ENCODE data around the gene SHISA3. TPM values are rescaled to one million over a fixed set of nuclear protein-coding genes. Genes with fewer than 3 reads are reported as not detected.
A peak's percentile ranks its signal among the peaks of the same experiment; 100 is the strongest.

Gene SHISA3
- total and polyA plus RNA-seq, 12 donors: 1.5 to 19.0 (median 3.4) TPM

DNA sequence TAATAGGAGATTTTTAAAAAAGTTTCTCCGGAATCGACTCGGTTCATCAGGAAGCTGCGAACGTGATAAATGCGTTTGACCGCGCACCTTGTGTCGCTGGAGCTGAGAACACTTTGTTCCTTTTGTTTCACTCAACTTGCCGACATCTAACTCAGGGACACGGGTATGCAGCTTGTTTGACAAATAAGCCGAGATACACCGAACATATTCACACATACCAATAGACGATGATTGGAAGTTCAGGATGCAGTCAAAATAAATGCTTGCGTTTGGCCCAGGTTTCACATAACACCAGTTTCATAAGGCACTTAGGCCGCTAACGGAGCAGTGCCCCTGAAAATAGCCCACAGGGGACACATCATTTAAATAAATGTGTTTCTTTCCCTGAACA lies 932 bp upstream of the SHISA3 start:
- H3K36me3 ChIP-seq: no peaks in the 10 kb centered on the region
- intact Hi-C loops (cut with DNase I): loop anchor here in 1 of 10 donors (10.0 kb wide), 1 partner anchor 108 kb away; no protein-coding TSS in a partner anchor
- WGBS, 2 donors: 50 to 57% methylated on average over 17 of the region's 17 CpGs
- peaks cover 0 to 69% (median 41%) of the 10 kb centered on the region in 7 donors for H3K27me3 ChIP-seq
- ATAC-seq (no peak), DNase-seq (no peak)
- TF ChIP-seq, protein P1, sequence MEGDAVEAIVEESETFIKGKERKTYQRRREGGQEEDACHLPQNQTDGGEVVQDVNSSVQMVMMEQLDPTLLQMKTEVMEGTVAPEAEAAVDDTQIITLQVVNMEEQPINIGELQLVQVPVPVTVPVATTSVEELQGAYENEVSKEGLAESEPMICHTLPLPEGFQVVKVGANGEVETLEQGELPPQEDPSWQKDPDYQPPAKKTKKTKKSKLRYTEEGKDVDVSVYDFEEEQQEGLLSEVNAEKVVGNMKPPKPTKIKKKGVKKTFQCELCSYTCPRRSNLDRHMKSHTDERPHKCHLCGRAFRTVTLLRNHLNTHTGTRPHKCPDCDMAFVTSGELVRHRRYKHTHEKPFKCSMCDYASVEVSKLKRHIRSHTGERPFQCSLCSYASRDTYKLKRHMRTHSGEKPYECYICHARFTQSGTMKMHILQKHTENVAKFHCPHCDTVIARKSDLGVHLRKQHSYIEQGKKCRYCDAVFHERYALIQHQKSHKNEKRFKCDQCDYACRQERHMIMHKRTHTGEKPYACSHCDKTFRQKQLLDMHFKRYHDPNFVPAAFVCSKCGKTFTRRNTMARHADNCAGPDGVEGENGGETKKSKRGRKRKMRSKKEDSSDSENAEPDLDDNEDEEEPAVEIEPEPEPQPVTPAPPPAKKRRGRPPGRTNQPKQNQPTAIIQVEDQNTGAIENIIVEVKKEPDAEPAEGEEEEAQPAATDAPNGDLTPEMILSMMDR (IDR thresholded peaks at IDR 0.05): no peak
- H3K4me1 ChIP-seq: peaks cover 0 to 36% (median 28%) of the 10 kb centered on the region in 9 donors
- H3K27ac ChIP-seq: no peak overlapping the region
- no peaks in the 10 kb centered on the region for H3K9me3 ChIP-seq
- H3K4me3 ChIP-seq: peak overlapping the region in 5 of 10 donors; percentile 57 to 80 (median 67)

DNA sequence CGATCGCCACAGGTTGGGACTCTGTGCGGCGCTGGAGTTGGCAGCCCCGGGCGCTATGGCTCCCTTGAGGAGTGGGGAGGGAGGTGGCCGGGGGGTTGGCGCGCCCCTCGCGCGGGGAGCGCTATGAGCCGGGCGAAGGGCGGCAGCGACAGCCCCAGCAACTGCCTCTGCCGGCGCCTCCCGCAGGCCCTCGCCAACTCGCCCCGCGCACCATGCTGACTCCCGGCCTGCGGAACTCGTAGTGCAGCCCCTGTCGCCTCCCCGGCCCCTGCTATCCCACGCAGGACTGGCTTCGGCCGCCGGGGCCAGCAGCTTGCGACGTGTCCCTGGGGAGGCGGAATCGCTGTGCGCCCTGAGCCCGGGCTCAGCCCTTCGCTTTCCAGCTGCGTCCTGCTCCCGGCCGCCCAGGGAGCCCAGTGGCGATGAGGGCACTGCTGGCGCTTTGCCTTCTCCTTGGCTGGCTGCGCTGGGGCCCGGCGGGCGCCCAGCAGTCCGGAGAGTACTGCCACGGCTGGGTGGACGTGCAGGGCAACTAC lies 415 bp downstream of the SHISA3 start:
- Histone ChIP-seq H3K4me3 (peak overlapping the region; percentile 14 to 80 (median 58)), H3K9me3 (no peaks in the 10 kb centered on the region), H3K27me3 (peaks cover 0 to 78% (median 41%) of the 10 kb centered on the region in 7 donors), H3K36me3 (no peaks in the 10 kb centered on the region), H3K4me1 (peaks cover 0 to 36% (median 28%) of the 10 kb centered on the region in 9 donors), H3K27ac (peak overlapping the region in 6 of 10 donors; percentile 1 to 55 (median 35))
- DNase-seq (peak in 1 of 2 donors; percentile 38), ATAC-seq (peak; percentile 19 to 74 (median 40))
- WGBS, 2 donors: 0 to 1% methylated on average over 40 to 52 of the region's 52 CpGs
- TF ChIP-seq, protein P1 (IDR thresholded peaks at IDR 0.05): no peak
- intact Hi-C loops (cut with DNase I): loop anchor here in 1 of 10 donors (10.0 kb wide), 1 partner anchor 107 kb away; no protein-coding TSS in a partner anchor

DNA sequence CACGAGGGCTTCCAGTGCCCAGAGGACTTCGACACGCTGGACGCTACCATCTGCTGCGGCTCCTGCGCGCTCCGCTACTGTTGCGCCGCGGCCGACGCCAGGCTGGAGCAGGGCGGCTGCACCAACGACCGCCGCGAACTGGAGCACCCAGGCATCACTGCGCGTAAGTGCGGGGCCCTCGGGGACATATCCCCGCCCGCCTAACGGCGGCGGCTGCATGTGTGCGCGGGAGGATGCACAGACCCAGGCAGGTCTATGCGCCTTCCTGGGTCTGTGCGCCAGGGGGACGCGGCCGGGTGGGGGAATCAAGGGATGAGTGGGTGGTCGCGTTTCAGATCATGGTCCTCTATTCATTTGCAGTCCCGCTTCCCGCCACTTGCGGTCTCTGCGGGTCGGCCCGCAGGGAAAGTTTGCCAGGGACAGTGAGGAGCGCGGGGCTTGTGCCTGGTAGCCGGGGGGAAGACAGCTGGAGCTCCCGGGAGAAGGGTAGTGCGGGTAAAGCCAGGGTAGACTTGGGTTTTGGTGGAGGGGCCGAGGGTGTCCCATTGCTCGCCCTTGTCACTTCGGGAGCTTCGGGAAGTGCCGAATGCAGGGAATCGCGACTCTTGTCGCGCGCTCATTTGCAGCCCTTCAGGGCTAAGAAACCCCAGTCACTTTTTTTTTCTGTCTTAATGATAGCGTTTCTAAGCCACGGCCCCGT lies 1.0 kb downstream of the SHISA3 start:
- Histone ChIP-seq H3K27ac (peak overlapping the region in 5 of 10 donors; percentile 1 to 55 (median 49)), H3K4me3 (peak overlapping the region; percentile 14 to 80 (median 58)), H3K36me3 (no peaks in the 10 kb centered on the region), H3K9me3 (no peaks in the 10 kb centered on the region), H3K4me1 (peaks cover 0 to 36% (median 28%) of the 10 kb centered on the region in 9 donors), H3K27me3 (peaks cover 0 to 79% (median 41%) of the 10 kb centered on the region in 7 donors)
- WGBS, 2 donors: 0 to 1% methylated on average over 60 of the region's 60 CpGs
- TF ChIP-seq, protein P1 (IDR thresholded peaks at IDR 0.05): no peak
- intact Hi-C loops (cut with DNase I): loop anchor here in 1 of 10 donors (10.0 kb wide), 1 partner anchor 106 kb away; no protein-coding TSS in a partner anchor
- DNase-seq: peak in 1 of 2 donors; percentile 25
- ATAC-seq: peak; percentile 40 to 76 (median 50)

DNA sequence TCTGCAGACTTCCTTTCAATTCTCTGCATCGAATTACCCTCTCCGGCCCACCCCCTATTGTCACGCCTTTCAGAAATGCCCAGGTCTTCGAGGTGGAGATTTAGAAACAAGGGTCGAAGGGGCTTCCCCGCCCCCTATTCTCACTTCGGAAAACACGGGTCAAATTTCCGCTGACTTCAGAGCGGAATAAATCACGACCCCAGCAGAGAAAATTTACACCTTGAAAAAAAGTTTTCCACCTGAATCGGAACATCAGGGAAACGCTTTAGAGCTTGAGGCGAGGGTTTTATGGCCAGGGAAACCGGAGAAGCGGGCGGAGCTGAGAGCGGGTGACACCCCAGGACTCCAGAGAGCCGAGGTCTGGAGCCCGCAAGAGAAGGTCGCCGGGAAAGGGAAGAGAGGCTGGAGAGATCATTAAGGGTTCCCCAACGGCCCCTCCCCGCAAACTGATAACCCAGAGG lies 1.6 kb downstream of the SHISA3 start:
- Histone ChIP-seq H3K9me3 (no peaks in the 10 kb centered on the region), H3K4me1 (peaks cover 0 to 36% (median 28%) of the 10 kb centered on the region in 9 donors), H3K4me3 (peak overlapping the region; percentile 14 to 80 (median 58)), H3K36me3 (no peaks in the 10 kb centered on the region), H3K27ac (peak overlapping the region in 1 of 10 donors; percentile 54), H3K27me3 (peaks cover 0 to 79% (median 41%) of the 10 kb centered on the region in 7 donors)
- DNase-seq (no peak), ATAC-seq (peak in 5 of 8 donors; percentile 11 to 60 (median 41))
- TF ChIP-seq, protein P1 (IDR thresholded peaks at IDR 0.05): no peak
- WGBS, 2 donors: 7 to 8% methylated on average over 24 of the region's 24 CpGs
- intact Hi-C loops (cut with DNase I): loop anchor here in 1 of 10 donors (10.0 kb wide), 1 partner anchor 106 kb away; no protein-coding TSS in a partner anchor

All from heart right ventricle (tissue), 16 donors.